Fibroblast of upper back skin (primary cell): ENCODE measurements around the gene PARM1.

ENCODE experiments used
- DNase-seq: peaks from one replicate; pipeline ENCODE4 v3.0.0-alpha.2; 2013

Gene PARM1, protein sequence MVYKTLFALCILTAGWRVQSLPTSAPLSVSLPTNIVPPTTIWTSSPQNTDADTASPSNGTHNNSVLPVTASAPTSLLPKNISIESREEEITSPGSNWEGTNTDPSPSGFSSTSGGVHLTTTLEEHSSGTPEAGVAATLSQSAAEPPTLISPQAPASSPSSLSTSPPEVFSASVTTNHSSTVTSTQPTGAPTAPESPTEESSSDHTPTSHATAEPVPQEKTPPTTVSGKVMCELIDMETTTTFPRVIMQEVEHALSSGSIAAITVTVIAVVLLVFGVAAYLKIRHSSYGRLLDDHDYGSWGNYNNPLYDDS

DNA sequence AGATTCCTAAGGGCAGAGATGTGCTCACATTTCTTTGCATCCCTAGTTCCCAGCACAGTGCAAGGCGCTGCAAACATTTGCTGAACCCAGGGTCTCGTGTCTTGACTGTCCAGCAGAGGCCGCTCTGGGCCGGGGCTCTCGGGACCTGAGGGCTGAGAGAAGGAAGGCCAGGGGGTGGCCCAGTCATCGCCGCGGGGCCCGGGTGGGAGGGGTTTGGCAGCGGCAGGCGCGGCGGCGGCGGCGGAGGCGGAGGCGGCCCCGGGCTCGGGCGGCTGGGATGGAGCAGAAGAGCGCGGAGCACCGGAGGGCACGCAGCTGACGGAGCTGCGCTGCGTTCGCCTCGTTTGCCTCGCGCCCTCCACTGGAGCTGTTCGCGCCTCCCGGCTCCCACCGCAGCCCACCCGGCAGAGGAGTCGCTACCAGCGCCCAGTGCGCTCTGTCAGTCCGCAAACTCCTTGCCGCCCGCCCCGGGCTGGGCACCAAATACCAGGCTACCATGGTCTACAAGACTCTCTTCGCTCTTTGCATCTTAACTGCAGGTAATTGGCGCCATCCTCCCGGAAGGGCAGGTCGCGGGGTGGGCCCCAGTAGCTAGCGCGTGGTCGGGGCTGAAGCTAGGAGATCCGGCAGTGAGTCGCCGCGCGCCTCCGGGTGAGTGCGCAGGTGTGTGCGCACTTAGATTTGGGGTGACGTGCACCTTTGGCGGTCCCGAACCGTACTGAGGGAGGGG is at the start of gene PARM1:
PARM1 (plus strand) TSS at position 285 of the 730 bp plus-strand sequence; CDS start at position 497, 212 bp downstream.
- DNase-seq, result peak; percentile 72

DNA sequence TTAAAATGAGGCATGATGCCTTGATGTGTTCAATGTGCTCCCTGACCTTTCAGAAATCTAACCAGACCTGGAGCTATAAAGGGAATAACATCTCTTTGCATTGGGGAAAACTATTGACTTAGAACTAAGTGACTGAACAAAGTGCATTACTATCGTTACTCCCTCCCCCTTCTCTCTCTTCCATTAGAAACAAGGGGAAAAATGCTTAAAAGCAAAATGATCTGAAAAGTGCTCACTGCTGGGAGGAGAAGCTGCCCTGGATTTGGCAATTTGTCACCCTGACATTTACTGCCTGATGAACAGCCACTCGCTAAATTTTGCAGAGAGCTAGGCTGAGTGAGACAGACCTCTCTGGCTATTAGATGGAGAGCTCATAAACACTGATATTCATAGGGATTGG is 48.6 kb upstream of the PARM1 start:
- no peak for DNase-seq

DNA sequence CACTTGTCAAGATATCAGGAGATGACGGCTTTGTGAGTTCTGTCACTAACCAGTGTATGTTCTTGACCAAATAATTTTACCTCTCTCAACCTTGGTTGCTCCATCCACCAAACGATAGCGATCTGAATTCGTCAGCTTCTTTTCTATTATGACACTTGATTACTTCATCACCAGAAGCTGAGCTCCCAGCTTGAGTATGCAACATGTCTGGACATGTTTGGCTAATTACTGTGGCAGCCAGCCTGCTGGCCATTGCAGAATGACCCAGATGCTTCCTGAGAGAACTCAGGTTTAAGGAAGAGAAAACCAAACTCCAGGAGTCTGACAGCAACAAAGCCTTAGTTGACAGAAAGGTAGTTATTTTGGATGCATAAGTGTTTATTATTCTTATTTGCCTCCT is 46.4 kb upstream of the PARM1 start:
- peak; percentile 17 for DNase-seq

DNA sequence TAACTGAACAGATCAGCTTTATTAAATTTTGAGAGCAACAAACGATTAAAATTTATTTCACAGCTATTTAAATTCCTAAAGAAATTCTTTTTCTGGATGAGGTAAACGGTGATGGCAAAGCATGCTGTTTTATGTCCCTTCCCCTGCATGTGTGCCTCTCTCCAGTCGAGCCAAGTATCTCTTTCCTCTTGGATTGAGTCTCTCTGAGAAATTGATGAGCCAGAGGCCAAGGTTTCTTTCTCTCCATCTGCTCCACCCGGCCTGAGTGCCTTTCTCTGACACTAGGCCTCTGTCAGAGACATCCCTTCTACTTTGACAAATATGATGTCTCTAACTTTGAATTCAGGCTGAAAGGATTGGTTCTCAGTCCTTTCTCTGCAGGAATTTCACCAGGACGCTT is 42.6 kb upstream of the PARM1 start:
- no peak for DNase-seq

DNA sequence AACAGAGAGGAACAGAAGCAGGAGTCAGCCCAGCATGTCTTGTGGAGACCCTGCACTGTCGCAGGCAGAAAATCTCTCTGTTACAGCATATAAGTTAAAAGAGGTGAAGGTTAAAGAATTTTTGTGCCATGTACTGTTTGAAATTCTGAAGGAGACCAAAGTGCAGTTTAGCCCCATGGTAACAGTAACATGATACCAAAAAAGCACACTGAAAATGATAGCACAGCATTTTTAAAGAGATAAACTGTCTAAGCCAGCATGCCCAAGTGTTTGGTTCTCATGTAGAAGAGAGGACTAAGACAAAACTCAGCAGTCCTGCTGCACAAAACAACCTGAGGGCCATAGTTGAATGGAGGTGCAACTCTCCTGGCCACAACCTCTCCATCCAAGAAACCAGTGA is 41.9 kb upstream of the PARM1 start:
- DNase-seq, result no peak

DNA sequence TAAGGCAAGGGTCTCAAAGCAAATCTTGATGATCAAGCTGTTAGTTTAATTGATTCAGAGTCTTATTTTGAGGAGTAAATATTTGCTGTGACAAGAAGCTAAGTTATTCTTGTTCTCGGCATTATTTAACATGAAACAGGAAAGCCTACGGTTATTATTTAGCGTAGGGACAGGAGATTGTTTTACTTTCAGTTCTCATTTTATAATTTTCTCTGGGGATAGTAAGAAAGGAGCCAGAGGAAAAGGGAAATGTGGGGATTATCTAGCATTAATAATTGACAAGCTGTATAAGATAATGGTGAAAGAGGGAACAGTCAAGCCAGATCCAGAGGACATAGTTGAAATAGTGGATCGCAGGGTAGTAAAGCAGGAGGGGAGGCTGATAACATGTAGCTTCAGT is 39.7 kb upstream of the PARM1 start:
- DNase-seq, result no peak

DNA sequence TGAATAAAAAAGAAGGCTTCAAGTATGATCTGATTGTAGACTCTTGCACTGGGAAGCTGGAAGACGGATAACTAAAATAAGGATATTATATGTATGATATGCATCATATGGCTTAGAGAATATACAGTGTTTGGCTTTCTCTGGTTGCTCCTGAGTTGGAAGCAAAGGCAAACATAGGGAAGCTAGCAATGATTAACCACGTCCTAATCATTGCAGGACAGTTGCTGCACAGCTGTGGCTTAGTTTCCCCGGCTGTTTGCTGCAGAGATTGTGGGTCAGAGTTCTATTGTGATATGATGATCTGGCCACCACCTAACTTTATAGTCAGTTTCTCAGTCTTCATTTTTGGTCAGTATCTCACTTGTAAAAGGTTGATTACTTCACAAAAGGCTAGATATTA is 36.3 kb upstream of the PARM1 start:
- DNase-seq, result no peak

DNA sequence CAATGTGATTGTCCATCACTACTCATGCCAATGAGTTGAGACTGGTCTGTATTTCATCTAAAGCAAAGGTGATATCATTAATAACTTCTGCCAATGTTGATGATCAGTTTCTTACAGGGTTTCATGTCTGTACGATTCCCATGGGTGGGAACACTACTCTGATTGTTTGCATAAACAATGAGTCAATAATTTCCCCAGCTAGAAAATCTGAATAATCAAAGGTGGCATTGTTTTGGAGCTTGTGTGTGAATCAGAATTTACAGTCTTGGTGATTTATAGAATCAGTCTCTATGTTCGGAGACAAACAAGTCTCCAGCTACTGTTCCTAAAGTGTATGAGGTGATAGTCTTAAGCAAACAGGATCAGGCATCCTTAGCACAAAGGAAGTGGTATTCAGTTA is 35.5 kb upstream of the PARM1 start:
- DNase-seq, result no peak

DNA sequence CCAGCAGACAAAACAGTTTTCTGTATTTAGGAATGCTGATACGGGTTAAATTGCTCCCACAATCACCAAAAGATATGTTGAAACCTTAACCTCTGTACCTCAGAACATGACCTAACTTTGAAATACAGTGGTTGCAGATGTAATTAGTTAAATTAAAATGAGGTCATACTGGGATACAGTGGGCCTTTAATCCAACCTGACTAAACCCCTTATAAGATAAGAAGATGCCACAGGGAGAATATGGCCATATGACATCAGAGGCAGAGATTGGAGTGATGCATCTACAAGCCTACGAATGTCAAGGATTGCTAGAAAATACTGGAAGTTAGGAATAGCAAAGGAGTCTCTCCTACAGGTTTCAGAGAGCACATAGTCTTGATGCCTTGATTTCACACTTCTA is 32.1 kb upstream of the PARM1 start:
- DNase-seq, result no peak

DNA sequence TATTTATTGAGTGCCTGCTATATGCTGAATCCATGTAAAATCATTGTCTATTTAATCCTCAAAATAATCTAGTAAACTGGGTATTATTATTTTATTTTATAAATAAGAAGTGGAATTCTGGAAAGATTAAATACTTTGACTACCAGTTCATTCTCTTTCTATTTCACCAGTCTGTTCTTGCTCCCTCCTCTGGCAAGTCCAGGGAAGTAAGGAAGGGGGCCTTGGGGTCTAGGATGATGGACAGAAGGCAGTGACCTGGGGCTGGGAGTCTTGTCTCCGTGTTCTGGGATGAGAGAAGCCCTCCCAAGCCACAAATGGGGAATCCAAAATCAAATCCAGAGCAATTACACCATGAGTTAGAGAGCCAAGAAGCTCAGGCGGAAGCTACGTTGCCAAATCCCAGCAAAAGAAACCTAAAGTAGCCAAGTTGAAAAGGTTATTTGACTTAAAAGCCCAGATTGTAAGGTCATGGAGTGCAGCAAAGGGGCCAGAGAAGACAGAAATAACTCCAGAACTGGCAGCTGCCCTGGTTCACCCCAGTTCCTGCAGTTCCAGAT is 28.3 kb upstream of the PARM1 start:
- no peak for DNase-seq

DNA sequence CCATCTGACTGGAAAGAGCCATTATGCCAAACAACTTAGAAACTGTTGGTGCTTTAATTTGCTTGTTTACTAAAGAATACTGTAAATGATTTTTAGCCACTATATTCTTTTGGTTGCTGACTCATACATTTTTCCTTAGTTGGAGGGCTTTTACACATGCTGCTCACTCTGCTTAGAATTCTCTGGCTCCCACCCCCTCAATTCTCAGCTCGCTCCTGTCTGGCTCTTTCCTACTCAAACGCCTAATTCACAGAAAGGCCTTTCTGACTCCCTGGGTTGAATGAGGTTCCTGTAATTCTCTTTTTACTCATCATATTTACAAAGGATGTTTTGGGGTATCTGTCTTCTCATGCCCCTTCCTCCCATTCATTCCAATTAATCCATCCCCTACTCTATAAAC is 26.1 kb upstream of the PARM1 start:
- DNase-seq, result no peak

DNA sequence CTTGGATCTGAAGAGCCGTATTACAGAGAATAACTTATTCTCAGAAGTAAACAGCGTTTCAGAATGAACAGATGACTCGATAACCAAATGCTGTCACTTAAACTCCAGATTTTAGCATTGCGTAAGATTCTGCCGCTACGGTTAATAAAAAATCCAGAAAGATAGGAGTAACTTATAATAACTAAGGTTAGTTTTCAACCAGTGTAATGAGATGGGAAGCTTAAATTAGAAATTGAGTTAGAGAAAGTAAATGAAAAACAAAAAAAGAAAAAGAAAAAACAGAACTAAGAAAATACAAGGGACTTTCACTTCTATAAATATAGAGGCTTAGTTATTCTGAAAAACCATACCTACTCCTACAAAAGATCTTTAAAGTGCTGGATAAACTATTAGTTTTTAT is 13.1 kb upstream of the PARM1 start:
- DNase-seq, result no peak

DNA sequence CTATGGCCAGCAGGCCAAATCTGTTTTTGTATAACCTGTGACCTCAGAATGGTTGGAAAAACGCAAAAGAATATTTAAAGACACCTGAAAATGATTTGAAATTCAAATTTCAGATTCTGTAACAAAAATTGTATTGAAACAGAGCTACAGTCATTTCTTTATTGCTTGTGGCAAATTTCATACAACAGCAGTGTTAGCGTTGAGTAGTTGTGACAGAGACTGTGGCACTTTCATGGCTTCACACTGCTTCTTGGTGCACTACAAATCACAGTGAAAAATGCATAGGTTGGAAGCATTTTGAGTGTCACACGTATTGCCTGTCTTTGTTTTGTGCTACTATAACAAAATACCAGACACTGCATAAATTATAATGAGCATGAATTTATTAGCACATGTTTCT is 12.2 kb upstream of the PARM1 start:
- no peak for DNase-seq

DNA sequence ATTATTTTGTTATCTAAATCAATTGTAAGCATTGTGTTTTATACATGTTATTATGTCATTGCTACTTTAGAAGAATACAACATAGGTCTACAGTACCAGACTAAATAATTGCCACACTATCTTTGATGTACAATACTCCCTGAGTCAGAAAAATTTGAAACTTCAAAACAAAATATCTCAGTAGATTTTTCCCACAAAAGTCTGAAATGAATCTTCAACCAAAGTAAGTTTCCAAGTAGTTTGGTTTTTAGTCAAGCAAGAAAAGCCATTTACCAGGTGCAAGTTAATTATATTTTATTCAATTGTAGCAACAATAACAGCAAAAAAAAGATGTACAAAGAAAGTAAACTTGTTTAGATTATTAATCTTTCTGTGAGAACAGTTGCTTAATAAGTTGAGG is 11.4 kb upstream of the PARM1 start:
- no peak for DNase-seq

DNA sequence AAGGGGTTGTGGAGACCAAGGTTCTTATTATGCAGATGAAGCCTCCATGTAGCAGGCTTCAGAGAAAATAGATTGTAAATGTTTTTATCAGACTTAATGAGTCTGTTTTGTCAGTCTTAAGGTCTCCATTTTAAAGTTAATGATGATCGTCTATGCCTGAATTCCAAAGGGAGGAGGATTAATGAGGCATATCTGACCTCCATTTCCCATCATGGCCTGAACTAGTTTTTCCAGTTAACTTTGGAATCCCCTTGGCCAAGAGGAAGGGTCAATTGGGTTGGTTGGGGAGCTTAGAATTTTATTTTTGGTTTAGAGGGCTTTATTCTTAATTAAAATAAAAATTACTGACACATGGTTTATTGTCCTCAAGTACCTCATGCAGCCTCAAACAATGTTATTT is 6.9 kb upstream of the PARM1 start:
- no peak for DNase-seq

DNA sequence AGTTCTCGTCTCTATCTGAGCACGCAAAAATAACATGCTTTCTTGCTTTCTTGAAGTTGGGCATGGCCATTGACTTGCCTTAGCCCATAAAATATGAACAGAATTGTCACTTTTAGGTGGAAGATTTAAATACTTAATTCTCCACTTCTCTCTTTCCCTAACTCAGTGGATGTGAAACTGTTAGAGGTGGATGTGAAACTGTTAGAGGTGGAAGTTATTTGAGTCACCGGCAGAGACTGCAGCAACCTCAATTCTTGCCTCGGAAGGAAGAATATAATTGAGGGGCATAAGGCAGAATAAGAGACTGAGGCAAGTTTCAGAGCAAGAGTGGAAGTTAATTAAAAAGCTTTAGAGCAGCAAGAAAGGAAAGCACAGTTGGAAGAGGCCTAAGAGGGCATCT is 2.8 kb upstream of the PARM1 start:
- DNase-seq, result no peak

DNA sequence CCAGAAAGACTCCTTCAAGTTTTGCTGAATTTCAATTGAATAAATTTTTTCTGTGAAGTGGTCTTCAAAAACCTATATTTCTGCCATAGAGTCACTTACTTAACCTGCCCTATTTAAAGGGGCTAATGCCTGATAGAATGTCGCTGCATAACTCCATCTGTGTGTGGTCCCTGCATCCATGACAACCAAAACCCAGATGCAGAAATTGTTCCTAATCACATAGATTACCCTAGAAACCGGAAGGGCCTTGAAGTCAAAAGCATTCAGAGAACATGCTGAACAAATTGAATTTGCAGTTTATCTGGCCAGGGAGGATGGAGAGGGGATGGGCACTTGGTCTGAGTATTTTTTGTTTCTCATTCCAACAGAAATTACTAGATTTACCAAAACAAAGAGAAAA is 1.5 kb upstream of the PARM1 start:
- no peak for DNase-seq

DNA sequence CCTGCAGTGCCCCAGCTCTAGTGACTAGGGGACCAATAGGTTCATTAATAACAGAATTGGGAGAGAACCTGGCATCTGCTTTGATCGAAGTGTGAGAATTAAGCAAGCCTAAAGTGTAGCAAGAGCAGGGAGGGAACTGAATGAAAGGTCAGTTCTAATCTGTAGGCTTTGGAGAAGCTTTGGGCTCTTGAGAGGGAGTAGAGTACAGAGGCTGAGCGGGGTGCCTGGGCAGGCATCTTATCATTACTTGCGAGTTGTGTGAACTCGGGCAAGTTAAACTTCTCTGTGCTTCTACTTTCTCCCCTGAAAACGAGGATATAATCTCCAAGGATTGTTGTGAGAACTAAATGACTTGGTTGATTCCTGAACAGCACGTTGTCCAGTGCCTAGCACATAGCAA is 906 bp upstream of the PARM1 start:
- no peak for DNase-seq

DNA sequence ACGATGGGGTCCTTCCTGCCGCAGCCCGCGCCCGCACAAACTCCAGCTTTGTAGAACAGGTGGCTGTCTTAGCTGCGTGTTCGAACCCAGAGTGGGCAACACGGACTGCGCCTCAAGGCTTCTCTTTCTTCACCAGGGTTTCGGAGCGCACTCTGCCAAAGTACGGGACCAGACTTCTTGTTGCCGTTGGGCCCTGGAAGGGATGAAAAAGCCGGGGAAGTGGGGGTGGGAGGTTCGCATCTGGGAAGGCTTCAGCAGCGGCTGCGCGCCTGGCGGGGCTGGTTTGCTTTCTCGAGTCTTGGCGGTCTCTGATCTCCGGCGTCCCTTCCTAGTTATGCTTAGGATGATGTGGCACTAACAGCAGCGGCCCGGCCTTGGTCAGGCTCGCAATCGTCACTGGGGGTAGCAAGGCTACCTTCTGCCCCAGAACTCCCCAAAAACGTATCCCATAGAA is 673 bp downstream of the PARM1 start:
- no peak for DNase-seq

DNA sequence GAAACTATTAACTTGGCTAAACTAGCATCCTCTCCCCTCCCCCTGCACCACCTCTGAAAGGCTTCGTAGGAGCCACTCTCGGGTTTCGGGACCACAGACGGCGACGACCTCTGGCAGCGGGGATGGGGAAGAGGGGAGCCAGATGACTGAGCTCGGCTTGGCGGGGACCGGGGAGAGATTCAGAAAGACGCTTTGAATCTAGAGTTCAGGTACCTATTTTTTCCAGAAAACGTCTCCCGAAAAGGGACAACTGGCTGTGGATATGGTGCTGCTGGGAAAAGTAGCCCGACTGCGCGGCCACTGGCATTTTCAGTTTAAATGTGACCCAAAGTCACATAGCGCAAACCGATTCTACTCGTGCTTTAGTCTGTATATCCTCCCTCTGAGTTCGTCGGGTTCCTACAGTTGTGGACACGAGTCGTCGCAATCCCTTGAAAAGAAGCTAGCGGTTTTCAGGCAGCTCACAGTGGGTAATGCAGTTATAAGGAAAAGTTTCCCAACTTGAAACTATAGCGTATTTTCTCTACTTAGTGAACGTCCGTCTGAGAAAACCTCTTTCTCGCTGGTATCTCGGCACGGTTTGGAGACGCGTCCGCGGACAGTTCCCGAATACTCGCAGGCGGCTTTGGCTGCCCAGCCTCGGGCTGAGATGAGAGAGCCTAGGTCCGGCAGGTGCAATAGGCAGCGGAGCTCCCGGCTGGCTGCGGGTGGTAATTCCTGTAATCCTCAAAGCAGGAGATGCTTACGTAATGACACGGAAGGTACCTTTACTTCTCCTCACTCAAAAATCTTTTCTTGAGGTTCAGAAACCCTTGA is 1.3 kb downstream of the PARM1 start:
- peak; percentile 2 for DNase-seq

DNA sequence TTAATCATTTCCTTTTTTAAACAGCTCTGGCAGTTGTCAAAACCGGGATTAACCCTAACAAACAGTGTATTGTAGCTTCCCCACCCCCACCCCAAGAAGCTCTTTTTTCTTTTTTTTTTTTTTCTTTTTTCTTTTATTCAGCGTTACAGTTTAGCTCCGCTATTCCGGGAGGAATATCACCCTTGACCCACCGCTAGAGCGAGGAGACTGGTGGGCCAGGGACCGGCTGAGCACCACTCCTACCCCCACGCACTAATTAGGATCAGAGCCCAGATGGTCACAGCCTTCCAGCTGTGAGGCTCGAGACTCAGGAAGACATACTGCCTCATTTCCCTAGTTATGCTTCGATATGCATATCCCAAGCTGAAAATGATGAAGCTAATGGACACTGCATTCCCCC is 2.0 kb downstream of the PARM1 start:
- no peak for DNase-seq

DNA sequence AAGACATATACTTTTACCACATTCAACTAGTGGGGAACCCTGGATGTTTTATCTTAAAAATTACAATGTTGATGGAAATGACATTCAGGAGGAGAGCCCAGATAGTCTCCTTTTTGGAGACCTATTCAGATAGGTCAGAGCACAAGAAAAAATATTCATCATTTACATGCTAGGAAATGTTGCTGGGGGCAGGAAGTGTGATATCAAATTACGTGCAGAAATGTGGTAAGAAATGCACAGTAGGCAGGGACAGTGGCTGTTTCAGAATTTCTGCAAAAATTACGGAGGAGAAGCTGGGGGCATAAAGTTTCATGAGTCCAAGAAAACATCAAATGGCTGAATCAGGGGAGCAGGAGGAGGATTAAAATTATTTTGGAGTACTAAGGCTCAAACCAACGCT is 8.2 kb downstream of the PARM1 start:
- no peak for DNase-seq

DNA sequence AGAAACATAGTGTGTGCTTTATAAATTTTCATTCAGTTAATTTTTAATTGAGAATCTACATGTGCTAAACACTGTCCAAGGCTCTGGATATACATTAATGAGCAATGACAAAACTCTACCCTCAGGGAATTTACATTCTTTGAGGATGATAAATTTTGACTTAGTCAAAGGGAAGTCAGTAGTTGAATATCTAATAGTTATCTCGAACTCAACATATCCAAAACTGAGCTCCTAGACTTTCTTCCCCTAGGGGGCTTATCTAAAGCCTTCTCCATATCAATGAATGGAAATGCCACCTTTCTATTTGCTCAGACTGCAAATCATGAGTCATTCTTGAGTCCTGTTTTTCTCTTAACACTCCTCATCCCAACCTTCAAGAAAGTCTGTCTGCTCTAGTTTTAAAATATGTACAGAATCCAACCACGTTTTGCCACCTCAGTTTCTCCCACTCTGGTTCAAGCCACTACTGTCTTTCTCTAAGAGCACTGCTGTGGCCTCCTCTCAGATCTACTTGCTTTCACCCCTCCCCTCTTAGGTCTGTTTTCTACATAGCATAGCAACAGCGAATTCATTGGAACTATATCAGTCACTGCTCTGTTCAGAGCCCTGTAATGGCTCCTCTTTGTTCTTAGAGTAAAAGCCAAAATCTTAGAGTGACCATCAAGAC is 9.5 kb downstream of the PARM1 start:
- DNase-seq, result no peak
